A549 (cell line): ENCODE measurements around the gene WRNIP1.

ENCODE experiments used
- POLR2A ChIP-seq: IDR thresholded peaks from 2 replicates; pipeline ENCODE4 v1.6.1; 2012; ENCODE audit warnings: mild to moderate bottlenecking, low read length
- TF ChIP-seq, protein P1 (sequence below): fragments of >200 bp; sonication (Bioruptor Twin); formaldehyde crosslinking; IDR thresholded peaks from 3 replicates; pipeline ENCODE4 v1.5.1; 2016
- TF ChIP-seq, protein P2 (sequence below): fragments of 250-450 bp; sonication (Bioruptor Pico); IDR thresholded peaks from 2 replicates; pipeline ENCODE4 v1.5.0; 2021; ENCODE audit warnings: mild to moderate bottlenecking, moderate library complexity, borderline replicate concordance
- TF ChIP-seq, protein P3 (sequence below): fragments of 450-650 bp; IDR thresholded peaks from 2 replicates; pipeline ENCODE4 v1.6.1; 2014; ENCODE audit warnings: antibody characterized with exemption

DNA sequence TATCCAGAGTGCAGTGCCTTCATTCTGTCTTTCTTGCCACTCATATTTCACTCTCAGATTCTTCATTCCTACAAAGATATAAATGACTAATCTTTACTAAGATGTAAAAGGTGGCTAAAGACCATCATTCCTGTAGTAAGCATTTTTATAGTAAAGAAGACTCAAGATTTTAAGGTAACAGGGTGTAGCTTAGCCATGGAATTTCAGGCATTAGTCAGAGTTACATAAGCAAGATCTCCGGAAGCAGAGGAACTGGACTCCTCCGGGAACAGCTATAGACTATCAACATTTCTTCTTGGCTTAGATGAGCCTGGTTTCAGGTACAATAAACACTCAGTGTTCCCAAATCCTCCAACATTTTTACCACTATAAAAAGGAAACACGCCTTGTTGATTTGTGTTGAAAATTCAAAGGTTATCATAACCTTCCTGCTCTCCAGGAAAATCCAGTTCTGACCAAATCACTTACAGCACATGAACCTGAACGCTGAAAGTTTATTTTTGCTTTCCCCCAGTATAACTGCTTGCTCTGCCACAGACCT, 52.8 kb downstream of the WRNIP1 start:
- TF ChIP-seq, protein P1, sequence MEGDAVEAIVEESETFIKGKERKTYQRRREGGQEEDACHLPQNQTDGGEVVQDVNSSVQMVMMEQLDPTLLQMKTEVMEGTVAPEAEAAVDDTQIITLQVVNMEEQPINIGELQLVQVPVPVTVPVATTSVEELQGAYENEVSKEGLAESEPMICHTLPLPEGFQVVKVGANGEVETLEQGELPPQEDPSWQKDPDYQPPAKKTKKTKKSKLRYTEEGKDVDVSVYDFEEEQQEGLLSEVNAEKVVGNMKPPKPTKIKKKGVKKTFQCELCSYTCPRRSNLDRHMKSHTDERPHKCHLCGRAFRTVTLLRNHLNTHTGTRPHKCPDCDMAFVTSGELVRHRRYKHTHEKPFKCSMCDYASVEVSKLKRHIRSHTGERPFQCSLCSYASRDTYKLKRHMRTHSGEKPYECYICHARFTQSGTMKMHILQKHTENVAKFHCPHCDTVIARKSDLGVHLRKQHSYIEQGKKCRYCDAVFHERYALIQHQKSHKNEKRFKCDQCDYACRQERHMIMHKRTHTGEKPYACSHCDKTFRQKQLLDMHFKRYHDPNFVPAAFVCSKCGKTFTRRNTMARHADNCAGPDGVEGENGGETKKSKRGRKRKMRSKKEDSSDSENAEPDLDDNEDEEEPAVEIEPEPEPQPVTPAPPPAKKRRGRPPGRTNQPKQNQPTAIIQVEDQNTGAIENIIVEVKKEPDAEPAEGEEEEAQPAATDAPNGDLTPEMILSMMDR = no peak
- TF ChIP-seq POLR2A = no peak
- TF ChIP-seq, protein P2, sequence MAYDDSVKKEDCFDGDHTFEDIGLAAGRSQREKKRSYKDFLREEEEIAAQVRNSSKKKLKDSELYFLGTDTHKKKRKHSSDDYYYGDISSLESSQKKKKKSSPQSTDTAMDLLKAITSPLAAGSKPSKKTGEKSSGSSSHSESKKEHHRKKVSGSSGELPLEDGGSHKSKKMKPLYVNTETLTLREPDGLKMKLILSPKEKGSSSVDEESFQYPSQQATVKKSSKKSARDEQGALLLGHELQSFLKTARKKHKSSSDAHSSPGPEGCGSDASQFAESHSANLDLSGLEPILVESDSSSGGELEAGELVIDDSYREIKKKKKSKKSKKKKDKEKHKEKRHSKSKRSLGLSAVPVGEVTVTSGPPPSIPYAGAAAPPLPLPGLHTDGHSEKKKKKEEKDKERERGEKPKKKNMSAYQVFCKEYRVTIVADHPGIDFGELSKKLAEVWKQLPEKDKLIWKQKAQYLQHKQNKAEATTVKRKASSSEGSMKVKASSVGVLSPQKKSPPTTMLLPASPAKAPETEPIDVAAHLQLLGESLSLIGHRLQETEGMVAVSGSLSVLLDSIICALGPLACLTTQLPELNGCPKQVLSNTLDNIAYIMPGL = no peak
- TF ChIP-seq, protein P3, sequence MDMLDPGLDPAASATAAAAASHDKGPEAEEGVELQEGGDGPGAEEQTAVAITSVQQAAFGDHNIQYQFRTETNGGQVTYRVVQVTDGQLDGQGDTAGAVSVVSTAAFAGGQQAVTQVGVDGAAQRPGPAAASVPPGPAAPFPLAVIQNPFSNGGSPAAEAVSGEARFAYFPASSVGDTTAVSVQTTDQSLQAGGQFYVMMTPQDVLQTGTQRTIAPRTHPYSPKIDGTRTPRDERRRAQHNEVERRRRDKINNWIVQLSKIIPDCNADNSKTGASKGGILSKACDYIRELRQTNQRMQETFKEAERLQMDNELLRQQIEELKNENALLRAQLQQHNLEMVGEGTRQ = no peak
